ENCODE results near the gene NKTR.

Gene NKTR

DNA sequence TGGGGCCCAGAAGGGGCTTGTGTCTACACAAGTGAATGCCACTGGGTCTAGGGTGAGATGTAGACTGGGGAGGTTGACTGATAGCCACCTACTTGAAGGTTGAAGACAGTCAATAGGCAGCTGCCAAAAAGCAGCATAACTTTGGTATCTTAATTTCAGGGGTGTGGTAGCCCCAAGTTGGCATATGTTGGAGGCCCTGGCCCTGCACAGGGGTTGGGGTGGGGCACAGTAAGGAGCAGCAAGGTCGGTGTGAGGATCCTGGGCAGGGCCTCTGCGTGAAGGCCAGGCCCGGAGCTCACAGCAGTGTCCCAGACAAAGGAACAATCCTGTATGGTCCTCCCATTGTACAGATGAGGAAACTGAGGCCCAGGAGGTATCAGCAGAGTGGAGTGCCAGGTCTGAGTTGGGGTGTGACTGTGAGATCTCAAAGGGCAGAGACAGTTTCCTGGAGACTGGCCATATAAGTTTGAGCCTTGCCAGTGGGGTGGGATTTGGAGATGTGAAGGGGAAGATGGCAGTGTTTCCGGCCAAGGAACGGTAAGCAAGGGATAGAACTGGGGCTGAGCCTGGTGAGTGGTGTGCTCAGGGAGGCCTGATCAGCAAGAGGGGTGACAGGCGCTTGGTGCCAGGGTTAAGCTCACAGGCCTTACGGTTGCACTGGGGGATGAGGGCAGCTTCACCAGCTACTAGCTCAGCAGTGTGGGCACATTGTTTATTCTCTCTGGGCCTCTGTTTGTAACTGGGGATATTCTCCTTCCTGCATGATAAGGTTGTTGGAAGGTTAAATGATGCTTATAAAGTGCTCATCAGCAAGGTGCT, 86.6 kb downstream of the NKTR start:
- DNase-seq (no peak), ATAC-seq (no peak)
- no peak overlapping the region for H3K4me3 Mint-ChIP-seq
- peaks cover 6% of the 10 kb centered on the region for H3K4me1 Mint-ChIP-seq
- H3K27ac Mint-ChIP-seq, result no peak overlapping the region
- H3K27me3 Mint-ChIP-seq, result peaks cover 60% of the 10 kb centered on the region
- no peaks in the 10 kb centered on the region for H3K9me3 Mint-ChIP-seq

DNA sequence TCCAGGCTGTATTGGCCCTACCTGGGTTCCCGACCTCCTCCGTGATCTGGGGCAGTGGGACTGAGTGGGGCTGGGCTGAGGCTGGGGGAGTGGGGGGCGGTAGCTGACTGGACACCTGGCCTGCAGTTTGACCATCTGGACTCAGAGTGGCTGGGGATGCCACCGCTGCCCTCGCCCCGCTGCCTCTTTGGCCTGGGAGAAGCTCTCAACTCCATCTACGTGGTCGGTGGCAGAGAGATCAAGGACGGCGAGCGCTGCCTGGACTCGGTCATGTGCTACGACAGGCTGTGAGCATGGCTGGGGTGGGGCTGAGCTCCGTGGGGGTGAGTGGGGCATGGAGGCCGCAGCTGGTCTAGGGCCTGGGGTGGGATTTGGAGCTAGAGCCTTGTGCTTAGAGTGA, 87.5 kb downstream of the NKTR start:
- no peak for DNase-seq
- ATAC-seq, result no peak
- no peak overlapping the region for H3K27ac Mint-ChIP-seq
- peaks cover 6% of the 10 kb centered on the region for H3K4me1 Mint-ChIP-seq
- H3K27me3 Mint-ChIP-seq, result peaks cover 54% of the 10 kb centered on the region
- H3K4me3 Mint-ChIP-seq, result no peak overlapping the region
- H3K9me3 Mint-ChIP-seq, result no peaks in the 10 kb centered on the region

- DNase-seq (no peak), ATAC-seq (no peak)
- H3K9me3 Mint-ChIP-seq, result no peaks in the 10 kb centered on the region
- peaks cover 6% of the 10 kb centered on the region for H3K4me1 Mint-ChIP-seq
- H3K27me3 Mint-ChIP-seq, result peaks cover 46% of the 10 kb centered on the region
- no peak overlapping the region for H3K4me3 Mint-ChIP-seq
- H3K27ac Mint-ChIP-seq, result peak overlapping the region in 1 of 2 donors; percentile 65
These were observed 88.3 kb downstream of the NKTR start for GRCh38 chr3:42688487-42689420.

- no peak for DNase-seq
- Mint-ChIP-seq H3K9me3 (no peaks in the 10 kb centered on the region), H3K27me3 (peaks cover 46% of the 10 kb centered on the region), H3K27ac (peak overlapping the region in 1 of 2 donors; percentile 20), H3K4me1 (peaks cover 6% of the 10 kb centered on the region), H3K4me3 (no peak overlapping the region)
- no peak for ATAC-seq
These were observed 89.0 kb downstream of the NKTR start for GRCh38 chr3:42689421-42690014.

DNA sequence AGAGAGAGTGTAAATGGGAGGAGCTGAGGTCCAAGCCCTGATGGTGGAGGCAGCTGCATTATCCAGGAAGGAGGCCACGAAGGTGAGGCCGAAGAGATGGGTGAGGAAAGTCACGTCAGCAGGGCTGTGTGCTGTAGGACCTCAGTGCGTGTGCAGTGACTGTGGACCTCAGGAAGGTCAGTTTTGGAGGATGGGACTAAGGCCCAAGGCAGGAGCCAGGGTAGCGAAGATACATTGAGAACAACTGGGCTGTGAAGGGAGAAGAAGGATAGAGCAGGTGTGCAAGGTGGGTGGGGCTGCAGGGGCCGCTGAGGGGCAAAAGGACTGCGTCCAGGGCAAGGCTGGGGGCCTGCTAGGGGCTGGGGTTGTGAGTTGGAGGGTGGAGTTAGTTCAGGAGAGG, 89.7 kb downstream of the NKTR start:
- no peak for ATAC-seq
- peaks cover 6% of the 10 kb centered on the region for H3K4me1 Mint-ChIP-seq
- no peak for DNase-seq
- peaks cover 39% of the 10 kb centered on the region for H3K27me3 Mint-ChIP-seq
- no peak overlapping the region for H3K4me3 Mint-ChIP-seq
- no peaks in the 10 kb centered on the region for H3K9me3 Mint-ChIP-seq
- no peak overlapping the region for H3K27ac Mint-ChIP-seq

GRCh38 chr3:42690766-42691680, 90.5 kb downstream of the NKTR start:
- Mint-ChIP-seq H3K4me1 (peaks cover 1% of the 10 kb centered on the region), H3K27ac (no peak overlapping the region), H3K4me3 (no peak overlapping the region), H3K27me3 (peaks cover 31% of the 10 kb centered on the region), H3K9me3 (no peaks in the 10 kb centered on the region)
- ATAC-seq (no peak), DNase-seq (no peak)

DNA sequence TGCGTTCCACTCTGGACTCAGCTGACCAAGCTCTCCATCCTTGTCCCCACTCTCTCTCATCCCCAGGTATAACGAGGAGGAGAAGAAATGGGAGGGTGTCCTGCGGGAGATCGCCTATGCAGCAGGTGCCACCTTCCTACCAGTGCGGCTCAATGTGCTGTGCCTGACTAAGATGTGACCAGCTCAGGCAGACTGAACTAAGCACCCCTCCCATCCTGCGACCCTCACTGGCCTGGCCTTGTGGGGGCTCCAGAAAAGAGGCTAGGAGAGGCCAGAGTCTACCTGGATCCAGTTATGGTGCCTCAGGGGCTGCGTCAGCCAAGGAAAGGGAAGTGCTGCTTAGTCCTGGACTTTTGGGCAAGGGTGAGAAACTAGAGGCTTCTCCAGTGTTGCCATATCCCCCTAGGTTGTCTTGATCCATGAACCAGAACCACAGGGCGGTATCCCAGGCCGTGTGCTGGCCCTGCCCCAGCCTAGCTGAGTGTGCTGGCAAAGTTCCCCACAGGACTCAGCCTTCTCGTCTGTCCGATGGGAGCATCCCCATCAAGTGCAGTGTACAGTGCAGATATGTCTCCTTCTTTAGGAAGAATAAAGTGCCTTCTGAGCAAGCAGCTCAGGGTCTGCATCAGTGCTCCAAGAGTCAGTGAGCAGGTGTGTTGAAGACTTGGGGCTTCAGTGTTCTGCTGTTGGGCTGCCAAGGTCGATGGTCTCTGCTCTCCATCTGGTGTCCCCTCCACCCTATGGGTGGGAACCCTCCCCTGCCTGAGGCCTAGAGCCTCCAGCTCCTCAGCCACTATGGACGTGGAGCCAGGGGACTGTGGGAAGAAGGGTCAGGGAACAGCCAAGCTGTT, 91.6 kb downstream of the NKTR start:
- ATAC-seq (no peak), DNase-seq (peak in 1 of 2 donors; percentile 6)
- no peaks in the 10 kb centered on the region for H3K4me1 Mint-ChIP-seq
- no peak overlapping the region for H3K27ac Mint-ChIP-seq
- peaks cover 21% of the 10 kb centered on the region for H3K27me3 Mint-ChIP-seq
- no peak overlapping the region for H3K4me3 Mint-ChIP-seq
- H3K9me3 Mint-ChIP-seq, result no peaks in the 10 kb centered on the region

DNA sequence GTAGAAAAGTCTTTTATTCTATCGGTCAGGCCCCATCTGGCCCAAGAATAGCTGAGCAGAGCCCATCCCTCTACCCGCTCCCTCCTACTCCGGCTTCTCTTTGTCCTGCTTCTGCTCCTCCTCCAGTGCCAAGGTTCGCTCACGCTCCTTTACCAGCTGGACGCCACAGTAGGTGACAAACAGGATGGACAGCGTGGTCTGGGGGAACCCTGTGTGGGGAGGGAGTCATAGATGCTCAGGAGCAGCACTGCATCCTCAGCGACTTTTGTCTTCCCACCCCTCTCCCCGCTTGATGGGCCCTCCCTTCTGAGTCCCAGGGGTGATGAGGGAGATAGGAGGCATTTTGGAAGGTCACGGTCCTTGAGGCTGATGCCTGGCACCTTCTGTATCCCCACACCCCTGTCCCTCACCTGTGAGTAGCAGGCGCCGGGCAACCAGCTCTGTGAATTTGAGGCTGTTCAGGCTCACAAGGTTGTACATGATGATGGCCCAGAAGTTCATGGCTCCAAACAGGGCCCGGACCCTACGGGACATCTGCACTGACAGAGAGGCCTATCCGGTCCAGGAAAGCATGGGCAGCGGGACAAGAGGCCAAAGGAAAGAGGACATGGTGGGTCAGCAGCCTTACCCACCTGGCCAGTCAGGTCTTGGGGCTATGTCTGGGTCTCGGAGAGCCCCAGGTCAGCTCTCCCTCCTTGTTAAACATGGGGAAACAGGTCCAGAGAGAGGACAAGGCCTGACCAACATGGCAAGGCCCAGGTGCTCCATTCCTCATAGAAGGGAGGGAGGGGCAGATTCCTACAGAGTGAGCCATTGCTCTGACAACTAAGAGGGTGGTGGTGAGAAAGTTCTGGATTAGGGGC, 92.4 kb downstream of the NKTR start:
- H3K27ac Mint-ChIP-seq, result no peak overlapping the region
- ATAC-seq, result no peak
- H3K4me1 Mint-ChIP-seq, result no peaks in the 10 kb centered on the region
- DNase-seq, result peak in 1 of 2 donors; percentile 4
- H3K27me3 Mint-ChIP-seq, result peaks cover 17% of the 10 kb centered on the region
- H3K9me3 Mint-ChIP-seq, result no peaks in the 10 kb centered on the region
- H3K4me3 Mint-ChIP-seq, result no peak overlapping the region

DNA sequence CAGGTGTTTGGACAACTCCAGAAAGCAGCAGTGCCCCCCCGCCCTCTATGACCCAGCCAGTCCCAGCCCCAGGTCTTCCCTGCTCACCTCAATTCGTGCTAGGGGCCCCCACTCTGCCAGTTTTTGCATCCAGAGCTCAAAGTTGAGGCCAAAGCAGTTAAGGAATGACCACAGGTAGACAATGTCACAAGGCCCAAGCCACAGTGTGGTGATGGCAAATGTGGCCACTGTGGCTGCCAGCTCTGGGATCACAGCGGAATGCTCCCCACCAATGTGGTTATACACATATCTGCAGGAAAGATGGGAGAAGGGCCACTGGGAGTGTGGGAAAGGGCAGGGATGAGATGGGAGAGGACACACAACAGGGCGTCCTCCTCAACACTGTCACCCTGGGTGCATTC, 93.0 kb downstream of the NKTR start:
- H3K27ac Mint-ChIP-seq, result no peak overlapping the region
- no peaks in the 10 kb centered on the region for H3K9me3 Mint-ChIP-seq
- H3K4me3 Mint-ChIP-seq, result no peak overlapping the region
- no peak for ATAC-seq
- H3K4me1 Mint-ChIP-seq, result peaks cover 1% of the 10 kb centered on the region
- H3K27me3 Mint-ChIP-seq, result peaks cover 17% of the 10 kb centered on the region
- no peak for DNase-seq

GRCh38 chr3:42694366-42694765, 93.9 kb downstream of the NKTR start:
- H3K4me3 Mint-ChIP-seq, result no peak overlapping the region
- DNase-seq, result no peak
- H3K9me3 Mint-ChIP-seq, result no peaks in the 10 kb centered on the region
- no peak for ATAC-seq
- H3K27ac Mint-ChIP-seq, result no peak overlapping the region
- H3K27me3 Mint-ChIP-seq, result peaks cover 14% of the 10 kb centered on the region
- peaks cover 6% of the 10 kb centered on the region for H3K4me1 Mint-ChIP-seq

DNA sequence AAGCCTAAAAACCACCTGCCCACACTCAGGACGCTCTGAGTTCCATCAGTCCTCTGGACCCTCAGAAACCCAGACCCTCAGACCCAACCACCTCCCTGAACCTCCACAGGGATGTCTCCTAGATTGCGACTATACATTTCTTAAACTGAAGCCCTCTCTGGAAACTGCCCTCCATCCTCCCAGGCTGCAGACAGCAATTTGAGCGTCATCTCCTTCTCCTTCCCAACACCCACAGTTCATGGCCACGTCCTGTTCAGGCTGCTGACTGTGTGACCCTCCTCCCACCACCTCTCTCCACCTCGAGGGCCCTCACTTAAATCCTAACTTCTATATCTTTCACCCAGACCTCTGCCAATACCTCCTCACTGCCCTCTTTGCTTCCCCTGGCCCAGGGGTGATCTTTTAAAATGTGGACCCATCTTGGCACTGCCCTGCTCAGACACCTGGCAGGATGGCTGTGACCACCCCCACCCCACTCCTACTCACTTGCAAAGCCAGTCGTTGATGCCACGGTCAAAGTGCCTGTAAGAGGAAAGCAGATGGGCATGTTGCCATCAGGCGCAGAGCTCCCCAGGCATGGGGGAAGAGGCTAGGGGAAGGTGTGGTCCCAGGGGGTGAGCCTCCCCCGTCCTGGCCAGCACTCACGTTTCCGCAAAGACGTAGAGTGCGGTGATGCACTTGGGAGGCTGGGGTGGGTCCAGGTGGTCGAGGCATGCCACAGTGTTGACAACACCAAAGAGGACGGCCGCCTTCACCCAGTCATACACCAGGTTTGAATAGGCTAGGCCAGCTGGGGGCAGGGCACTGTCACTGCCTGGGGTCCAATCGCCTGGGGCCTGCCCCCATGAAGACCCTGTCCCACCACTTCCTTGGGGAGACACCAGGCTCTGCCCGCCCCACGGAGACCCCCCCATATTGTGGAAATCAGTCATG, 96.1 kb downstream of the NKTR start:
- DNase-seq (no peak), ATAC-seq (no peak)
- Mint-ChIP-seq H3K27me3 (peaks cover 9% of the 10 kb centered on the region), H3K4me1 (peaks cover 11% of the 10 kb centered on the region), H3K9me3 (no peaks in the 10 kb centered on the region), H3K4me3 (no peak overlapping the region), H3K27ac (no peak overlapping the region)

- H3K4me3 Mint-ChIP-seq, result no peak overlapping the region
- peaks cover 11% of the 10 kb centered on the region for H3K4me1 Mint-ChIP-seq
- peaks cover 9% of the 10 kb centered on the region for H3K27me3 Mint-ChIP-seq
- ATAC-seq (no peak), DNase-seq (no peak)
- no peaks in the 10 kb centered on the region for H3K9me3 Mint-ChIP-seq
- no peak overlapping the region for H3K27ac Mint-ChIP-seq
These were observed 97.0 kb downstream of the NKTR start for GRCh38 chr3:42697289-42698051.

All from stimulated activated naive CD8-positive, alpha-beta T cell treated with anti-CD3 and anti-CD28 coated beads, Interleukin-15, amount 100 ng/mL, for 72 hours (primary cell).